Naive B cell (primary cell): ENCODE data around the gene AGBL4. TPM values are rescaled to one million over a fixed set of nuclear protein-coding genes. Genes with fewer than 3 reads are reported as not detected.

ENCODE experiments used
- ATAC-seq, 2 donors: fragments of 150-1000 bp; cut with Tn5 transposase; 2 replicates each; pipeline ENCODE4 v1.10.0; 2021; ENCODE audit warnings: low read depth in 2 of 2, mild to moderate bottlenecking in 2 of 2, moderate library complexity in 2 of 2
- DNase-seq: peaks from one replicate; pipeline ENCODE4 v3.0.0; 2022
- H3K27ac Mint-ChIP-seq, 6 donors: one replicate each; pipeline ENCODE4 v1.8.0; 2020 to 2022; ENCODE audit warnings: mild to moderate bottlenecking in 6 of 6, mixed read lengths in 6 of 6, moderate library complexity in 5 of 6, inconsistent platforms in 2 of 6
- H3K27me3 Mint-ChIP-seq, 3 donors: one replicate each; pipeline ENCODE4 v1.8.0; 2021 to 2022; ENCODE audit warnings: mixed read lengths in 3 of 3, mild to moderate bottlenecking in 1 of 3
- H3K36me3 Mint-ChIP-seq, 2 donors: one replicate each; pipeline ENCODE4 v1.8.0; 2020 to 2022; ENCODE audit warnings: mixed read lengths in 2 of 2, inconsistent platforms in 1 of 2, mild to moderate bottlenecking in 1 of 2
- H3K4me1 Mint-ChIP-seq, 3 donors: one replicate each; pipeline ENCODE4 v1.8.0; 2020 to 2022; ENCODE audit warnings: mixed read lengths in 3 of 3, inconsistent platforms in 1 of 3, mild to moderate bottlenecking in 1 of 3, moderate library complexity in 1 of 3
- H3K4me3 Mint-ChIP-seq, 8 donors: one replicate each; pipeline ENCODE4 v1.8.0; 2020 to 2022; ENCODE audit warnings: mild to moderate bottlenecking in 8 of 8, mixed read lengths in 8 of 8, moderate library complexity in 8 of 8, inconsistent platforms in 2 of 8
- H3K9me3 Mint-ChIP-seq, 7 donors: one replicate each; pipeline ENCODE4 v1.8.0; 2020 to 2022; ENCODE audit warnings: mixed read lengths in 7 of 7, mild to moderate bottlenecking in 5 of 7, inconsistent platforms in 2 of 7, moderate library complexity in 1 of 7
- polyA plus RNA-seq, 6 donors: library from polyadenylated mRNA; unstranded; fragments of 300-500 nt; fragmentation: Illumina TruSeq; gene quantifications; one replicate each; pipeline ENCODE4 v1.2.3, GENCODE V29; 2021; ENCODE audit warnings: low read depth in 6 of 6

AGBL4 gene
- polyA plus RNA-seq, 6 donors from 2014 or later = 0.18 to 0.32 (median 0.20) TPM; not detected in 3

DNA sequence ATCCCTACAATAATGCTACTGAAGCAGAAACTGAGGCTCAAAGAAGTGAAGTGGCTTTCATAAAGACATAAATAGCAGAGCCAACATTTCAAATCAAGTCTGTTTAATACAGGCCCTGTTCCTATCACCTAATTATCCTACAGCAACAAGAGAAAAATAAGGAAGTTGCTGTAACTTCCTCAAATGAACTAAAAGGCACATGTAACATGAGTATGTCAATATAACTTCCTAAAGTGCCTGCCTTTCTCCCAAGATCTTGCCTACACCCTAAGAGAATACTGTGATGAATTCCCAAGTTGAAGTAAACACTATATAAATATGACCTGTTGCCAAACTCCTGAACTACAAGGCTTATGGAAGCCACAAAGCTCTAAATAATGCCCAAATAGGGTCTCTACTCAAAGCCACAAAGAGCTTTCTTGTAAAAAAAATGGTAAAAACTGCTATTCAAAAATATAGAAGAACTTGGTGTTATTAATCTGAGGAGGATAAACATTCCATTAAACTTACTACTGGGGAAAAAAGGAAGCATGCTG lies 1255.7 kb downstream of the AGBL4 start:
- peaks cover 85 to 99% (median 92%) of the 10 kb centered on the region in 3 donors for H3K4me1 Mint-ChIP-seq
- H3K27me3 Mint-ChIP-seq = no peaks in the 10 kb centered on the region
- peak; percentile 95 for ATAC-seq
- H3K4me3 Mint-ChIP-seq = peak overlapping the region; percentile 14 to 85 (median 70)
- H3K27ac Mint-ChIP-seq = peak overlapping the region; percentile 69 to 96 (median 86)
- H3K9me3 Mint-ChIP-seq = no peaks in the 10 kb centered on the region
- DNase-seq = peak; percentile 31
- H3K36me3 Mint-ChIP-seq = peaks cover 42 to 58% of the 10 kb centered on the region in 2 donors

- peak overlapping the region in 2 of 8 donors; percentile 1 to 2 for H3K4me3 Mint-ChIP-seq
- no peaks in the 10 kb centered on the region for H3K27me3 Mint-ChIP-seq
- peaks cover 48% of the 10 kb centered on the region in 2 donors for H3K36me3 Mint-ChIP-seq
- H3K4me1 Mint-ChIP-seq = peaks cover 83 to 97% (median 84%) of the 10 kb centered on the region in 3 donors
- ATAC-seq (no peak), DNase-seq (no peak)
- H3K27ac Mint-ChIP-seq = no peak overlapping the region
- H3K9me3 Mint-ChIP-seq = no peaks in the 10 kb centered on the region
These were observed 1258.4 kb downstream of the AGBL4 start for GRCh38 chr1:48765335-48765734.

- no peaks in the 10 kb centered on the region for H3K9me3 Mint-ChIP-seq
- no peak for ATAC-seq
- peak overlapping the region in 1 of 8 donors; percentile 48 for H3K4me3 Mint-ChIP-seq
- H3K36me3 Mint-ChIP-seq = peaks cover 53 to 59% of the 10 kb centered on the region in 2 donors
- H3K27me3 Mint-ChIP-seq = no peaks in the 10 kb centered on the region
- H3K27ac Mint-ChIP-seq = peak overlapping the region in 2 of 6 donors; percentile 3 to 38
- peaks cover 77 to 92% (median 79%) of the 10 kb centered on the region in 3 donors for H3K4me1 Mint-ChIP-seq
- no peak for DNase-seq
These were observed 1261.8 kb downstream of the AGBL4 start for GRCh38 chr1:48761986-48762385.

- ATAC-seq = no peak
- Mint-ChIP-seq H3K4me1 (peaks cover 76 to 92% (median 79%) of the 10 kb centered on the region in 3 donors), H3K27me3 (no peaks in the 10 kb centered on the region), H3K4me3 (peak overlapping the region in 1 of 8 donors; percentile 48), H3K36me3 (peaks cover 52 to 58% of the 10 kb centered on the region in 2 donors), H3K9me3 (no peaks in the 10 kb centered on the region), H3K27ac (peak overlapping the region in 2 of 6 donors; percentile 3 to 38)
- no peak for DNase-seq
These were observed 1262.3 kb downstream of the AGBL4 start for GRCh38 chr1:48761411-48761810.

DNA sequence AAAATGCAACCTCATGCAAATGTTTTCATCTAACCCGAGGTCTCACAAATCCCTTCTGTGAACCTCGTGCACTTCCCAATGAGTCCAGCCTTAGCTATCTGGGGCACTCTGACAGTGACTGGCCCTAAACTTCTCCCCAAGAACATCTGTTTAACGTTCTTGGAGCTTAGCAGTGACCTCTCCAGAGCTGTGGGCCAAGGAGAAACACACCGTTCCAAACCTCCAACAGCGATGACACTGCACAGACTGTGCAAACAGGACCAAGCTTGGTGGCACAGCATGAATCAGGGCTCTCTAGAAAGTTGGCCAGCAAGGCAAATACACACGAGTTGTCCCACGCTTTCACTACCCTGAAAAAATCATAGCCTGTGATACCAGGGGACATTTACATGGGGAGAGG lies 1262.9 kb downstream of the AGBL4 start:
- no peak for ATAC-seq
- peaks cover 52 to 59% of the 10 kb centered on the region in 2 donors for H3K36me3 Mint-ChIP-seq
- no peak for DNase-seq
- peak overlapping the region in 1 of 8 donors; percentile 8 for H3K4me3 Mint-ChIP-seq
- peak overlapping the region in 2 of 6 donors; percentile 20 to 58 for H3K27ac Mint-ChIP-seq
- no peaks in the 10 kb centered on the region for H3K27me3 Mint-ChIP-seq
- no peaks in the 10 kb centered on the region for H3K9me3 Mint-ChIP-seq
- H3K4me1 Mint-ChIP-seq = peaks cover 75 to 90% (median 79%) of the 10 kb centered on the region in 3 donors

DNA sequence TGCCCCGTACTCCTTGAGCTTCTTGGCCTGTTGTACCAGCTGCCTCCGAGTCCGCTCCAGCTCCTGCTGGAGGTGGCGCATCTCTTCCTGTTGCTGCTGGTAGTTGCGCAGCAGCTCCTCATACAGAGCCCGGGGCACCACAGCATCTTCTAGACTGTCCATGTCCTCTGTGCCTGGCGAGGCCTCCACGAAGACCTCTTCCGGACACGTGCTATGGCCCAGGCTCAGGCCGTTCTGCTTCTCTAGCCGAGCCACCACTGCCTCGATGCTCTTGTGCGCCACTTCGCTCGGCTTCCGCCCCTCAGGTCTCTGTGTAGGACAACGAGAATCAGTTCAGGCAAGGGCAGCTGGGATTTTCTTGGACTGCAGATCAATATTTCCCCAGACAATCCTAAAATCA lies 1264.8 kb downstream of the AGBL4 start:
- DNase-seq (no peak), ATAC-seq (no peak)
- H3K4me3 Mint-ChIP-seq = no peak overlapping the region
- H3K4me1 Mint-ChIP-seq = peaks cover 74 to 91% (median 79%) of the 10 kb centered on the region in 3 donors
- H3K36me3 Mint-ChIP-seq = peaks cover 44 to 51% of the 10 kb centered on the region in 2 donors
- peak overlapping the region in 5 of 6 donors; percentile 54 to 86 (median 65) for H3K27ac Mint-ChIP-seq
- H3K27me3 Mint-ChIP-seq = no peaks in the 10 kb centered on the region
- no peaks in the 10 kb centered on the region for H3K9me3 Mint-ChIP-seq

GRCh38 chr1:48757363-48757762 lies 1266.4 kb downstream of the AGBL4 start:
- peak; percentile 47 to 59 for ATAC-seq
- DNase-seq = no peak
- Mint-ChIP-seq H3K27ac (peak overlapping the region; percentile 16 to 91 (median 83)), H3K27me3 (no peaks in the 10 kb centered on the region), H3K9me3 (no peaks in the 10 kb centered on the region), H3K36me3 (peaks cover 38 to 56% of the 10 kb centered on the region in 2 donors), H3K4me3 (peak overlapping the region in 1 of 8 donors; percentile 16), H3K4me1 (peaks cover 69 to 89% (median 77%) of the 10 kb centered on the region in 3 donors)

GRCh38 chr1:48756683-48757316 lies 1267.0 kb downstream of the AGBL4 start:
- peak overlapping the region; percentile 37 to 91 (median 86) for H3K27ac Mint-ChIP-seq
- ATAC-seq (peak in 1 of 2 donors; percentile 23), DNase-seq (no peak)
- peak overlapping the region in 2 of 8 donors; percentile 44 to 66 for H3K4me3 Mint-ChIP-seq
- H3K27me3 Mint-ChIP-seq = no peaks in the 10 kb centered on the region
- no peaks in the 10 kb centered on the region for H3K9me3 Mint-ChIP-seq
- peaks cover 70 to 91% (median 77%) of the 10 kb centered on the region in 3 donors for H3K4me1 Mint-ChIP-seq
- H3K36me3 Mint-ChIP-seq = peaks cover 39 to 52% of the 10 kb centered on the region in 2 donors

GRCh38 chr1:48753293-48753692 lies 1270.5 kb downstream of the AGBL4 start:
- peaks cover 68 to 92% (median 88%) of the 10 kb centered on the region in 3 donors for H3K4me1 Mint-ChIP-seq
- no peak for ATAC-seq
- H3K36me3 Mint-ChIP-seq = peaks cover 26 to 40% of the 10 kb centered on the region in 2 donors
- H3K27me3 Mint-ChIP-seq = no peaks in the 10 kb centered on the region
- no peak for DNase-seq
- H3K9me3 Mint-ChIP-seq = no peaks in the 10 kb centered on the region
- H3K27ac Mint-ChIP-seq = peak overlapping the region in 5 of 6 donors; percentile 0 to 89 (median 73)
- H3K4me3 Mint-ChIP-seq = peak overlapping the region in 1 of 8 donors; percentile 33

GRCh38 chr1:48750109-48750508 lies 1273.6 kb downstream of the AGBL4 start:
- peaks cover 50 to 80% (median 73%) of the 10 kb centered on the region in 3 donors for H3K4me1 Mint-ChIP-seq
- H3K9me3 Mint-ChIP-seq = no peaks in the 10 kb centered on the region
- peaks cover 14 to 34% of the 10 kb centered on the region in 2 donors for H3K36me3 Mint-ChIP-seq
- DNase-seq = peak; percentile 77
- peak; percentile 100 for ATAC-seq
- peak overlapping the region in 7 of 8 donors; percentile 1 to 77 (median 69) for H3K4me3 Mint-ChIP-seq
- peak overlapping the region; percentile 18 to 91 (median 82) for H3K27ac Mint-ChIP-seq
- H3K27me3 Mint-ChIP-seq = no peaks in the 10 kb centered on the region

GRCh38 chr1:48749068-48749467 lies 1274.7 kb downstream of the AGBL4 start:
- ATAC-seq (no peak), DNase-seq (no peak)
- H3K27me3 Mint-ChIP-seq = no peaks in the 10 kb centered on the region
- peaks cover 14 to 33% of the 10 kb centered on the region in 2 donors for H3K36me3 Mint-ChIP-seq
- no peak overlapping the region for H3K4me3 Mint-ChIP-seq
- no peaks in the 10 kb centered on the region for H3K9me3 Mint-ChIP-seq
- H3K27ac Mint-ChIP-seq = peak overlapping the region in 1 of 6 donors; percentile 91
- H3K4me1 Mint-ChIP-seq = peaks cover 49 to 75% (median 70%) of the 10 kb centered on the region in 3 donors

GRCh38 chr1:48746906-48747305 lies 1276.8 kb downstream of the AGBL4 start:
- Mint-ChIP-seq H3K9me3 (no peaks in the 10 kb centered on the region), H3K36me3 (peaks cover 5 to 38% of the 10 kb centered on the region in 2 donors), H3K27ac (peak overlapping the region in 3 of 6 donors; percentile 14 to 57 (median 24)), H3K4me3 (no peak overlapping the region), H3K4me1 (peaks cover 38 to 60% (median 55%) of the 10 kb centered on the region in 3 donors), H3K27me3 (no peaks in the 10 kb centered on the region)
- ATAC-seq = no peak
- DNase-seq = no peak

DNA sequence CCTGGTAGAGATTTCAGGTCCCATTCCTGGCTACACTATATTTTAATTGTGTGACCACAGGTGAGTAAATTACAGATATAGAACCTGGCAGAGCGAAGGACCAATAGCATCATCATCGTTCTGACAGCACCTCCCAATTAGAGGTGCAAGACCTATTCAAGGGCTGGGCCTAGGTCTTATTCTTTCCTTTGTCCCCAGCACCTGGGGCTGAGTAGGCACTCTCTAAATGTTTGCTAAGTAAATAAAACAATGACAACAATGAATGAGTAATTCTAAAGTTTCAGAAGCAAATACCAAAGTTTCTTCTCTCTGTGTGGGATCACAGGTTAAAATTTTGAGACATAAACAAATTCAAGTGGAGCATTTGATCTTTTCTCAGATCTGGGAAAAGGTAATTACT lies 1279.7 kb downstream of the AGBL4 start:
- no peak overlapping the region for H3K4me3 Mint-ChIP-seq
- no peaks in the 10 kb centered on the region for H3K27me3 Mint-ChIP-seq
- H3K9me3 Mint-ChIP-seq = no peaks in the 10 kb centered on the region
- DNase-seq (no peak), ATAC-seq (no peak)
- H3K27ac Mint-ChIP-seq = peak overlapping the region in 3 of 6 donors; percentile 66 to 90 (median 69)
- peaks cover 15 to 55% of the 10 kb centered on the region in 2 donors for H3K36me3 Mint-ChIP-seq
- peaks cover 26 to 41% (median 35%) of the 10 kb centered on the region in 3 donors for H3K4me1 Mint-ChIP-seq
